HG03378 (cell line): ENCODE data around the gene RBM6.
"Not testable (repeated sequence)": the region's sequence is repeated elsewhere in the genome, so short reads cannot be mapped to it uniquely, and the experiment has no call there.

ENCODE experiments used
- ATAC-seq: cut with Tn5 transposase; IDR thresholded peaks from one replicate; pipeline ENCODE4 v1.9.1; 2021; ENCODE audit warnings: mild to moderate bottlenecking, moderate library complexity; ENCODE audit not compliant: unreplicated experiment

RBM6 gene

DNA sequence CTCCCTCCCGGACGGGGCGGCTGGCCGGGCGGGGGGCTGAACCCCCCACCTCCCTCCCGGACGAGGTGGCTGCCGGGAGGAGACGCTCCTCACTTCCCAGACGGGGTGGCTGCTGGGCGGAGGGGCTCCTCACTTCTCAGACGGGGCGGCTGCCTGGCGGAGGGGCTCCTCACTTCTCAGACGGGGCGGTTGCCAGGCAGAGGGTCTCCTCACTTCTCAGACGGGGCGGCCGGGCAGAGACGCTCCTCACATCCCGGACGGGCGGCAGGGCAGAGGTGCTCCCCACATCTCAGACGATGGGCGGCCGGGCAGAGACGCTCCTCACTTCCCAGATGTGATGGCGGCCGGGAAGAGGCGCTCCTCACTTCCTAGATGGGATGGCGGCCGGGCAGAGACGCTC, 145.0 kb downstream of the RBM6 start:
- not testable (repeated sequence) for ATAC-seq

- ATAC-seq = peak; percentile 95
These were observed 149.0 kb downstream of the RBM6 start, which contains the start of gene RBM5 for GRCh38 chr3:50088725-50089608. Gene RBM5 (plus strand): TSS chr3:50088919. CDS start chr3:50090435, 1,516 bp downstream.

GRCh38 chr3:50089609-50089945, 149.6 kb downstream of the RBM6 start:
- no peak for ATAC-seq

DNA sequence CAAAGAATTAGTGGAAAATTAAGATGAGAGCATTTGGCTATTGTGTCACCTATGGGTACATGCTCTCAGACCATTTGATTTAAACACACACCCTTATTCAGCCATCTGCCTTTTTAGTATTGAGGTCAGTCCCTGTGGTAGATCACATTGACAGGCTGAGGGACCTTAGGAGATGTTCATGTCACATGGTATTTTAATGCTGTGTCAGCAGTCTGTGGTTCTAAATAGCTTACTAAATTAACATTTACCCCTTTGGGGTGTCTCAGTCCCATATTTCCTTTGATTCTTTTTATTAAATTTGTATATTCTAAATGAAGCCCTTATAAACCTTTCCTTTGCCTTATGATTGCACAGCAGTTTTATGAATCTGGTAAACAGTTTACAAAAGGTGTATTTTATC, 151.0 kb downstream of the RBM6 start:
- no peak for ATAC-seq

GRCh38 chr3:50095352-50095998, 155.5 kb downstream of the RBM6 start:
- no peak for ATAC-seq

GRCh38 chr3:50100386-50100785, 160.4 kb downstream of the RBM6 start:
- no peak for ATAC-seq

DNA sequence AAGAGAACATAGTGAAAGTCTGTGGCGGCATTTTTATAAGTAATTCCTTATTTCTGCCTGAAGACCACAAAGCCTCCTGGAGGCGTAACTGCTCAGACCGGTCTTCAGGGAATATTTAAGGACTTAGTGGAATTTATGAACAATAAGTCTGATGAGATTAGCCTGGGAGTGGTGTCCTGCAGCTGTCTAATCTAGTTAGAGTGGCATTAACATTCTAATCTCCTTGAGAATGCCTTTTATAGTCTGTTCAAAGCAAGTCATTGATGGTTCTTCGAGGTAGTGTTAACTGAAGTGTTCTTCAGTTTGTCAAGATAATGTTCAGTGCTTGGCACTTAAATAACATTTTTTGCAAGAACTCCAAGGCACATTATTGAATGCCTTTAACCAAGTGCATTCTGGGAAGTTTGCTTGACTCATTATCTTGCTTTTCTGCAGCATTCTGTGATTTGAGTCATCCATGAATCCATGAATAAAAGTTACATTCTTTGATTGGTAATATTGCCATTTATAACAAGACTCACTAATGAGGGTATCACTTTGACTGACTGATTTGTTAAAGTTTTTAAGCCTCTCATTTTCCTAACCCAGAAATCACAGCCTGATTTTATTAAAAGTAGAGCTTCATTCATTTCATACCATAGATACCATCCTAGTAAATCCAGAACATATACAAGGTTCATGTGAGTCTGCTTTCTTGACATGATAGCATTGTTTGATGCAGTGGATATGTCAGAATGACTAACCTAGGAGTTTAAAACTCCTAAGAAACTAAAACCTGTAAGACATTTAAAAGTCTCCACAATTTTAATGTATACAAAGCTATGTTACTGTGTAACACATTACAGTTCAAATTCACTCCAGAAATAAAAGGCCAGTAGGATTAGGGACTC, 161.3 kb downstream of the RBM6 start:
- no peak for ATAC-seq

DNA sequence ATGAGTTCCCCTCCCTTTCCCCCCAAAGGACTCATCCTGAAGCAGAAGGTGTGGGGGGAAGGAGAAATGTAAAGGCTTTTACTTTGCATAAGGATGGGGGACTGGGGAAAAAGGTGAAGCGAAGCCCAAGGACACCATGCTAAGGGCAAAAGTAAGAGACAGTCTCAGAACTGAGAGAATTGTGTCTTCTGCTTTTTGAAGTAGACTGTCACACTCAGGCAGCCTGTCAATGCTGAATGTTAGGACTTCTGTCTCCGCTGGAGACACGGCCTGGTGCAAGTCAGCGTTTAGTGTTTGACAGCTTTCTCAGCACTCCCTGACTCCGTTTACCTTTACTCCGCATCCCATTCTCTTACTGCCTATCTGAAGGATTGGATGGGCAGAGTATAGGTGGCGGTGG, 162.6 kb downstream of the RBM6 start:
- ATAC-seq = no peak

- ATAC-seq = no peak
These were observed 171.8 kb downstream of the RBM6 start for GRCh38 chr3:50111757-50112156.

DNA sequence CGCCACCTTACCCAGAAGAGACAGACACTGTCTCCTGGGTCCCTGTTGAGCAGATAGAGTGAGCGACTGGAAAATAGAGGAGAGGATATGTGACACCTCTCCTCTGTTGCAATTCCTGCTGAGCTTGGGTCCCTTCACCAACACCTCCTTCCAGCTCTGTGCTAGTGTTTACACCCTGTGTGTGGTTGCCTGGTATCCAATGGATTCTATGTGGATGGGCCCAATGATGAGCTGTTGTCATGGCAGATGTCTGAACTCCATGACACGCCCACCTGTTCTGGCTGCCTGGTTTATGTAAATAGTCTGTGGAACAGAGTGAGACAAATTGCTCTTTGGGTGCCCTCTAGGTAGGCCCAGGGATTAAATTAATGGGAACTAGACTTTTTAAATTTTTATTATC, 172.5 kb downstream of the RBM6 start:
- ATAC-seq = no peak

- ATAC-seq = no peak
These were observed 177.2 kb downstream of the RBM6 start for GRCh38 chr3:50117120-50117519.

GRCh38 chr3:50118237-50118636, 178.3 kb downstream of the RBM6 start:
- no peak for ATAC-seq

DNA sequence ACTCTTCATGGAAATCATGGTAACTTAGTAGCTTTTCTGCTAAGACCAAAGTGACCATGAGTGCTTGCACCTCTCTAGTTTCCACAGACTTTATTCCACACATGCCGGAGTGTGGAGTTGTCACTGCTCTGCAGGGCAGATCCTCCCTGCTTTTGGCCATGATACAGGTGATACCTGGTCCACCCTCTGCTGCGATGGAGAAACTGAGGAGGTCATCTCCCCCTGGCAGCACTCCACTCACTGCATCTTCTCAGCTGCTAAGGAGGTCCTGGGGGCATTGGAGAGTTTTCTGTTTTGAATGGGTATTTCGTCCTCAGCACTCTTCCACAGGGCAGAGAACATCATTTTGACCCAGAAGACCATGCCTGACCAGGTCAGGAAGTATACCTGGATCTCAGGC, 179.8 kb downstream of the RBM6 start:
- ATAC-seq = no peak

DNA sequence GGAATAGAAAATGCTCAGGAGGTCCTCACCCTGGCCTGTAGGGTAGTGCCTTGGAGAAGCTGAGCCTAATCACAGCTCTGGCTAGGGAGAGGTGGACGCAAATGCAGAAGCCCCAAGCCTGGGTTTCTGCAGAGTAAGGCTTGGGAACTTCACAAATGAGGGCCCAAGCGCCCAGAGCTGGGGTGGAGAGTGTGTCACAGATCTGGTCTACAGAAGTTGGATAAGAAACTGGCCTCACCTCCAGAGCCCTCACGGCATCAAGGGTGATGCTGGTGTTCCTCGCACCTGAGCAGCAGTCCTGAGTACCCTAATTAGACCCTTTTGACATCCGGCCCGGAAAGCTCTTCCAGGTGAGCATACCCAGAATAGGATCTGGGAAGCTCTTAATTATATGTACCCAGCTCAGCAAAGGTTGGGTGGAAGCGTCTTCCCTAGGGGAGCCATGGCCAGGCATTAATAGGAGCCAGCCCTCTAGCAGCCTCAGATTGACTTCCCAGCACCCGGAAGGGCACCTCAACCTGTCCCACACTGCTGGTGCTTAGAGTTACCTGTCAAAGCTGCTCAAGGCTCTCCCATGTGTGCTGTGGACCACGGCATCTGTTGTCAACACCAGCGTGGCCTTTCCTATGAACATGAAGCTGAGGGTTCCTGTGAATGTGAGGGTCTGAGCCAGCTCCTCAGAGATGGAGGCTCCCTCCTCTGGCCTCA, 180.6 kb downstream of the RBM6 start:
- ATAC-seq = no peak

DNA sequence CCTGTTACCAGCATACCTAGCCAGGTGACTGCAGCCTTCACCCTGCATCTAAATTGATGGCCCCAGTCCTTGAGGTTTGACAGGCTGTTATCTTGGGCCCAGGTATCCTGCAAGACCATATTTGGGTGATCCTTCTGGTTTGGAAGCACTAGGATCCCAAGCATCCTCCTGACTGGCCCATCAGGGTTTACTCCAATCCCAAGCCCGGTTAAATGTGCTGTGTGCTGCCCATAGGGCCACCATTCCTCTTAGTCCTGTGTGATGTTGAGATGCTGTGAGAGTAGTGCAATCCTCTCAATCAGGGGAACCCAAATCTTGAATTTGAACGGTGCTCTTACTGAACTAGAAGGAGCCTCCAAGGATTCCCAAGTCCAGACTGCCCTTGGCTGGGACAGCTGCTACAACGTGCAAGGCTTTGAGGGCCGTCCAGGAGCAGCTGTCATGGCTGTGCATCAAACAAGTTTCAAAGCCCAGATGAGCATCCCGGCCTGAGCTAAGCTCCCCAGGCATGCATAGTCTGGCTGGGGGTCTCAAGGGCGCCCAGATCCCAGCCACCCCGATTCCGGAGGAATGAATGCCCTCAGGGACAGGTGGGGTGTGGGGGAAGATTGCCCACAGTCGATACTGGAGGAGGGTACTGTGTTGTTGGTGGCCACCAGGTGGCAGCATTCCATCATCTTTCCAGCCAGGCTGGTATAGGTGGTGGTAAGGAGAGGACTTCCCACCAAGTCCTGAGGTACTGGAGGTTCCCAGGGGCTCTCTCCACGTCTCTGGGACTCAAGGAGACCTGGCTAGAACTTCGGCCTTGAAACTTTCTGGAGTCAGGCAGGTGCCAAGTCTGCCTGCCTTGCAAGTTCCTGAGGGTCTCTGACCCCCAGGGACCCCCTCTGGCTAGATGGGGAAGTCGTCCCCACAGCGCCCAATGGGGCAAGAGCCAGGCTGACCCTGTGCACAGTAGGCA, 181.4 kb downstream of the RBM6 start:
- peak; percentile 66 for ATAC-seq

DNA sequence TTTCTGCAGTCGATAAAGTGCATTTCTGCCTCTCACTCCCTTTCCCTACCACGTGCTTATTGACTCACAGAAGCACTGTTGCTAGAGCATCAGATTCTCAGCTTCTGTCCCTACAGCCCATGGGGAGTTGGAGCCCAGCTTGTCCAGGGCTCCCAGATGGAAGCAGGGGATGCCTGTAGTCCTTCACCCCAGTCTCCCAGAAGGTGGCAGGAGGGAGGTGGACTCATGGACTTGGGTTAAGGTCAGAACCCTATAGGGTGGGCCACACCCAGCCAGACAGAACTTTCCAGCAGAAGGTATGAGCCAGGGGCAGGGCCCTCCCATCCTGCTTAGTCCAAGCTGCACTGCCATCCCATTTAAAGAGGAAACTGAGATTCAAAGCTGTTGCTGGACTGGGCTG, 182.1 kb downstream of the RBM6 start:
- no peak for ATAC-seq

GRCh38 chr3:50122661-50123391, 182.9 kb downstream of the RBM6 start:
- ATAC-seq = no peak

DNA sequence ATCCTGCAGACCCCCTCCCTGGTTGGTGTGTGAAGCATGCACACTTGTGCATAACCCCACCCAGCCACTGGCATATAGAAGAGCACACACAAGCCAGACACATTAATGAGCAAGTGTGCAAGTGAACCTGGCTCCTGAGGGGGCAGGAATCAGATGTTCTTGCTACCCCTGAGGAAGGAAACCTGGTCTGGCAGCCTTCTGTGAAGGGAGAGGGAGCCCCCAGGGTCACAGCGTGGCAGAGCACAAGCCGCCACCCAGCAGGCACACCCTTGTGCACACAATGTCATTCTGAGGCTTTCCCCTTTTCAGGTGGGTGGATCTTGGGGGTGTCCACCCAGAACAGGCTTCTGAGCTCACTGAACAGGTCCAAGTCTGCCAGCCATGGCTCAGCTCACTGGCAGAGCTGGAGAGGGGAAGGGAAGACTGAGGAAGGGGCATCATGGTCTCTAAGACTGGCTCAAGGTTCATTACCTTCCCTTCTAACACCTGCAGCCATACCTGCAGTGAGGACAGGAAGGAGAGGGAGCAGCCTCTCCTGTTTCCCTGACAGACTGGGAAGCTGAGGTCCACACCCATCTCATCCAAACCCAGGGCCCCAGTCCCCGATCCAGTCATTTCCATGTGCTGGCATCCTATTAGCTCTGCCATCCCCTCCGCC, 183.6 kb downstream of the RBM6 start:
- no peak for ATAC-seq
